Measurements from ENCODE around the gene GSG1L.

The GSG1L gene

DNA sequence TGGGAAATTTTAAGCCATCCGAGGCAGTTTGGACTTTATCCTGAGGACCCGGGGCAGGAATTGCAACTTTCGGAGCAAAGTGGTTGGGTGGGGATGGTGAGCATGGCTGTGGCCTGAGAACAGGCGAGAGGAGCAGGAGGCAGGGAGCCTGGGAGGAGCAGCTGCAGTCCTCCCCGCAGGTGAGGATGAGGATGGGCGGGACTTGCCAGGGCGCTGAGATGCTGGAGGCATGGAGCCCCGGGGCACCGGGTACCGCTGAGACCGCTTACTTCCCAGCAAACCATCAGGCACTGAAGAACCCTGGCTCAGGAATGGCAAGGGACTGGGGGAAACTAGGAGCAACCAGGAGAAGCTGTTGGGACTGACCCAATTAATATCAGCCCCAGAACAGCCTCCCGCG, 210.8 kb downstream of the GSG1L start:
- no peak for DNase-seq (ENCODE audit: low read depth in 2 of 2)

DNA sequence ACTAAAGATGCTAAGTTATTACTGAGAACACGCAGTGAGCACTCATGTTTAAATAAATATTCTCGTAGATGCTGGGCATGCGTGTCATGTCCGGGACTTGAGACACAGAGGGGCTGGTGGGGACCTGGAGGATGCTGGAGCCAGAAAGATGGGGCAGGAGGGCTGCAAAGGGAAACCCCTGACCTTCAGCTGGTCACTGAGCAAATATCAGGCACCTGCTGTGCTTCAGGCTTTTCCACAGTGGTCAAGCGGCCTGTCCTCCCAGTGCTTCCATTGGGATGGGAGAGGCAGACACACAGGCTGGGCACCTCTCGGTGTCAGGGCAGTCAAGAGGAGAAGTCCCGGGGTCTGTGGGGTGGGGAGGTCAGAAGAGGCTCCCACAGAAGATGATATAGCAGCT, 211.4 kb downstream of the GSG1L start:
- DNase-seq (ENCODE audit: low read depth in 2 of 2): no peak

DNA sequence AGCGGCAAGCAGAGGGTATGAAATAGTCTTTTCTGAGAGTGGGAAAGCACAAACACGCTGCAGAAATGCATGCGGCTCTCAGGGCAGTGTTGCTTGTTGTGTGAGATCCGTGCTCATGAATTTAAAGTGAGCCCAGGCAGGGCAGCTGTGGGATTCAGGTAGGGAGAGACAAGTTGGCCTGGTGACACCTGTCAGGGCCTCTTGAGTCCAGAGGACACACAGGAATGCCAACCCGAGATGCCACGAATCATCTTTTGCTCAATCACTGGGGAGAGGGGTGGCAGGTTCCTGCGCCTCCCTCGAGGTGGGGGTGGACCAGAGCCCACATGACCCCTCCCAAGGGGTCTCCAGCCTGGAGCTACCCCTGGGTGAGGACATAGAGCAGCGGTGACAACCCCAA, 211.9 kb downstream of the GSG1L start:
- DNase-seq (ENCODE audit: low read depth in 2 of 2): no peak

DNA sequence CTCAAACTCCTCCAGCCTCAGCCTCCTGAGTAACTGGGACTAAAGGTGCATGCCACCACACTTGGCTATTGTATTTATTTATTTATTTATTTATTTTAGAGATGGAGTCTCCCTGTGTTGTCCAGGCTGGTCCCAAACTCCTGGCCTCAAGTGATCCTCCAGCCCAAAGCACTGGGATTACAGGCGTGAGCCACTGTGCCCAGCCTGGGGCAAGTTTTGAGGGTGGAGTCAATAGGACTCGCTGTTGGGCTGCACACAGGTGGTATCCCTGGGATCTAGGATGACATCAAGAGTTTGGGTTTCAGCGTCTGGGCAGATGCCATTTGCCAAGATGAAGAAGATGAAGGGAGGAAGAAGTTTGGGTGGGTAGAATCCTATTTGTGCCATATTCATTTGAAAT, 213.9 kb downstream of the GSG1L start:
- no peak for DNase-seq (ENCODE audit: low read depth in 2 of 2)

DNA sequence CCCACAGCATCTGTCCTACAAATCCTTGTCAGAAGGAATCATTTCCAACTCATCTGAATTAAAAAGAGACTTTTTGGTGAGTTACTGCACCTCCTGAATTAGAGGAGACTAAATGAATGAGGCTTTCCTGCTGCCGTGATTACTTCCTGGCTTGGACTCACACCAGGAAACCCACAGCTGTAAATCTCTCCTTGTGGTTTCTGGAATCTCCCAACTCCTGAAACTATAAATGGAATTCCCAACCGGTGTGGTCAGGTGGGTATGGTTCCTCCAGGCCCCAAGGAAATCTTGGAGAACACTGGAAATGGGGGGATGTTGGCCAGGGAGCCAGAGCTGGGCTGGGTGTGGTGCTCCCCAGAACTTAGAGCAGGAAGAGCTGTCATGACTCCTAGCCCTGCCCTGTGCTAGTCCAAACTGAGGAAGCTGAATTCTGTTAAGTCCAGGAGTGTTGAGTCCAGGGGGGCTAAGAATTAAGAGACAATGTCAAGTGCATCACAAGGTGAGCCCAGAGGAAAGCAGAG, 216.4 kb downstream of the GSG1L start:
- DNase-seq (ENCODE audit: low read depth in 2 of 2): no peak

DNA sequence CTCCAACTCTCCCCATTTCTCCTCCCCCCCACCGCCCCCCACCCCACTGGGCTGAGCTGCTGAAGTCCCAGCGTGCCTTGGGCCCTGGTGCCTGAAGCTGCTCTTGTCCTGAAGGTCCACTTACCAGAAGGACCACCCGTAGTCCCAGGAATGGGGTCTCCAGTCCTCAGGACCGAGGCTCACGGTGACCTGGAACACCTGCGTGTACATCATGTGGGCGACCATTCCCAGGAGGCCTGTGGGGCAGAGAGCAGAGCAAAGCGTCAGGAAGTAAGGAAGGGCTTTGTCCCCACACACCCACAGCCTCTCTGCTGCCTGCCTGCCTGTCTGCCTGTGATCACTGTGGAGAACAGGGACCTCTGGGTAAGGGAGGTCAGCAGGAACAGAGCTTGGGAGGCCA, 218.7 kb downstream of the GSG1L start:
- DNase-seq (ENCODE audit: low read depth in 2 of 2): no peak

DNA sequence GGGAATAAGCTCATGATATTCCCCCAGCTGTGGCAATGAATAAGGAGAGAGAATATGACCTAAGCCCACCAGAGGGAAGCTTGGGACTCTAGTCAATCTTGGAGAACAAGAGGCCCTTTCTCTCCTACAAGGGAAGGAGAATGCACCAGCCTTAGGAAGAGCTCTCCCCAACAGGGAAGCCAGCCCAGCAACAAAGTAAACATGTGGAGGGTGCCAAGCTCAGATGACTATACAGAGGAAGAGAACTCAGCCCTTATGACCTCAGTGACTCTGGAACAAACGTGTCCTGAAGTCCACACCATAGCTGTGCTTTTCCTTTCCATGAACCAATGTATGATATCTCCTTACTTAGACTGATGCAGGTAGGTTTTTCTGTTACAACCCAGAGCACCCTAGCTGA, 219.7 kb downstream of the GSG1L start:
- DNase-seq (ENCODE audit: low read depth in 2 of 2): no peak

DNA sequence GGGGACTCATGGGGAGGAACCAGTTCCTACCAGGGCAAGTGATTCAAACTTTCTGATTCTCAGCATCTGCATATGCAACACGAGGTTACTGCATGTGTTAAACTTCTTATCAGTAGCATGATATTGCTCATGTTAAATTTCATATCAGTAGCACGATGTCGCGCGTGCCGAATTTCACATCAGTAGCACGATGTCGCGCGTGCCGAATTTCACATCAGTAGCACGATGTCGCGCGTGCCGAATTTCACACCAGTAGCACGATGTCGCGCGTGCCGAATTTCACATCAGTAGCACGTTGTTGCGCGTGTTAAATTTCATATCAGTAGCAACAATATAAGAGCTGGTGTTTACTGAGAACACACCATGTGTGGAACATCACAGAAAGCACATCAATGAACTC, 221.6 kb downstream of the GSG1L start:
- no peak for DNase-seq (ENCODE audit: low read depth in 2 of 2)

DNA sequence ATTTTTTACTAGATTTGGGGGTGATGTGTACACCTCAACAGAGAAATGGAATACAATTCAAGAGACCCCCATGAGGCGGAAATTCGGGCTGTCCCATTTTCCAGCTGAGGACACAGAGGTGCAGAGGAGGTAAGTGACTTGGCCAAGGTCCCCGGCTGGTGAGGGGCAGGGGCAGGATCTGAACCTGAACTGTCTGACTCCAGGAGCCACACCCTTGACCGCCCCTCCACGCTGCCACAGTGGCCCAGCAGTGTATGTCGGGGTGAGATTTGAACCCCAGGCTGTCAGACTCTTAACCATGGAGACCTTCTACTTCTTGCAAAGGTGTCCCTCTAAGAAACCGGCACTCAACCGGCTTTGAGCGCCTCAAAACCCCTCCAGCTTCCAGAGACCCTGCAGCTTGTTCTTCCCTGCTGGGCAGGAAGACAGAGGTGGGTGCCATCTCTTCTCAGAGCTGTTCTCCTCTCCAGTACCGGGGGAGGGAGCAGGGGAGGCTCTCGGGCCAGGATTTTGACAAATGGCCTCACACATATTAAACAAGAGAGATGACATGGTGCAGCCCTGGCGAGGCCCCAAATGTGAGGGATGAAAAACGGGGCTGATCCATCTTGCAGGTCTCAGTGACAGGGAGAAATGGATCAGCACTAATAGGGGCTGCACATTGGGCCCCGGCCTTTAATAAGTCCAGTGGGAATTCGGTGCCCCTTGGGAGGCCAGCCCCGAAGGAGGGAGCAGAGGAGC, 222.3 kb downstream of the GSG1L start:
- no peak for DNase-seq (ENCODE audit: low read depth in 2 of 2)

DNA sequence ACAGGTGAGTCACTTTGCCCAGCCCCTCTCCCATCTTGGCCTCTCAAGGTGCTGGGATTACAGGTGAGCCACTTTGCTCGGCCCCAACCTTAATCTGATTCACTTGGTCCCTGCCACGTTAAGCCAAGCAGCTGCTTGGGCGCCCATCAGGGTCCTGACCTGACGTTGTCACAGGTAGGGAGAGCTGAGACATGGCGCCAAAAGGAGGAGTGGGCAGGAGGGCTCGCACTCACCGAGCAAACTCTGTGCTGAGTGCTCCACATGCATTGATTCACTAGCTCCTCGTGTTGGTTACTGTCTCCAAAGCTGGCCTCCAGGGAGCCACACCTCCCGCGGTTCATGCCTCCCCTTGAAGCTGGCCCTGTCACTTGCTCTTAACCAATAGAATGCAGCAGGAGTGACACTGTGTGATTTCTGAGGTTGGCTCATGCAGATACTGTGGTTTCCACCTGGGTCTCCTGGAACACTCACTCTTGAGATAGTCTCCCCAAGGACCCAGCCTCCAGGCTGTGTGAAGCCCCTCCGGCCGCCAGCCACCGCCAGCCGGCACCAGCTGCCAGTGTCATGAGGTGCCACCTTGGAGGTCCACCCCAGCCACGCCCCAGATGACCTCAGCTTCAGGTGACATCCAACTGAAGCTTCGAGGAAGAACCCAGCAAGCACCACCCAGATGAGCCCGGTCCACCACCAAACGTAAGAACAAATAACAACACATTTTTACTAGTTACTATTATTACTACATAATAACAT, 223.0 kb downstream of the GSG1L start:
- DNase-seq (ENCODE audit: low read depth in 2 of 2): no peak

DNA sequence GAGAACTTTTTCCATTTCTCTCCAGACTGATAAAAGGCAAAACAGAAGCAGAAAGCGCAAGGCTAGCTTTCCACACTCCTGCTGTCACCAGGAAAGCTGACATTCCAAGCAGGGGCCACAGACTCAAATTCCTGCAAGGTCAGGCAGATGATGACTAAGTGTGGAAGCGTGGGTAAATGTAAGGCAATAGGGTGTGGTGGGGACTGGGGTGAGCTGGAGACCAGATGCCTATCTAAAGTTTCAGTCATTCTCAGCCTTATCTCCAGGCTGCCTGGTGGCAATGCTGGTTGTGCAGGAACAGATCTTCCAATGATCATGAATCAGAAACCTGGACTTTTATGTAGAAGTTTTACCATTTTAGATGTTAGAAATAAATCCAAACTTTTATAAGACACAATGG, 224.1 kb downstream of the GSG1L start:
- no peak for DNase-seq (ENCODE audit: low read depth in 2 of 2)

DNA sequence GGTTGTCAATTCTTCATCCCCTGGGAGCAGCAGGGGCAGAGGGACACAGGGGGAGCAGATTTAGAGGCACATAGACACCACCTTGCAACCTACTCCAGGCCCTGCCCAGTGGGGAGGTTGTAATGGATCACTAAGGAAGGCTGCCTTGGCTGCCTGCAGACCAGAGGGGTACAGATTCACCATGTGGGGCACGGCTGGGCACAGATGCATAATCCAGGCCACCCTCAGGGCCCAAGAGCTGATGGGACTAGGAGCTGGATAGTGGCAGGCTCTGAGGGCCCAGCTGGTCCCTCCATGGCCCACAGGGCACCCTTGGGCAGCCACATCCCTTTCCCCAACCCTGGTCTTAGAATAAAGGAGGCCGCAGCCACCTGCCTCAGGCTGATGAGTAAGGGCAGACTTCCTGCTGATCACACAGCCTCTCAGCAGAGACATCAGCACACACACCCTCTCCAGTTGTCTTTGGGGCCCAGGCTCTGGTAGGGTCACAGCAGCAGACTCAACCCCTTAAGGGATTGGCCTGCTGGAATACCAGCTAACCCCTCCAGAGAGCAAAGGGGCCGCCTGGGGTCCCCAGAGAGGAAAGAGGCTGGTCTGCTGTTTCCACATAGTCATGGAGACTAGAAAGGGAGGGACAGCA, 224.9 kb downstream of the GSG1L start:
- no peak for DNase-seq (ENCODE audit: low read depth in 2 of 2)

DNA sequence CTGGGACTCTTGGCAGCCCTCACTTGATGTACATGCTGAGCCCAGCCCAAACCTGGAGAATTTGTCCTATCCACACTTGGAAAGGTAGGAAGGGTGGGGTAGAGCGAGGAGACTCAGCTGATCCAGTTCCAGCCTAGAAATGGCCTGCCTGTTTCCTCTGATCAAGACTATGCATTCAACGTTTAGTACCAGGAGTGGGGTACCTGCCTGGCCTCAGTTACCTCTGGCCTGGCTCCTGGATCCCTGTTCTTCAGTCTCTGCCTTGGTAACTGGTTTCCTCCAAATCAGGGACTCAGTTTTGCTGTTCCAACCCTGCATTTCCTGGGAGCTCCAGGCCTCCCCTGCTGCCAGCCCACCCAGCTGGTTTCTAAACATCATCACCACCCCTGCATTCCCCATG, 233.5 kb downstream of the GSG1L start:
- DNase-seq (ENCODE audit: low read depth in 2 of 2): no peak

DNA sequence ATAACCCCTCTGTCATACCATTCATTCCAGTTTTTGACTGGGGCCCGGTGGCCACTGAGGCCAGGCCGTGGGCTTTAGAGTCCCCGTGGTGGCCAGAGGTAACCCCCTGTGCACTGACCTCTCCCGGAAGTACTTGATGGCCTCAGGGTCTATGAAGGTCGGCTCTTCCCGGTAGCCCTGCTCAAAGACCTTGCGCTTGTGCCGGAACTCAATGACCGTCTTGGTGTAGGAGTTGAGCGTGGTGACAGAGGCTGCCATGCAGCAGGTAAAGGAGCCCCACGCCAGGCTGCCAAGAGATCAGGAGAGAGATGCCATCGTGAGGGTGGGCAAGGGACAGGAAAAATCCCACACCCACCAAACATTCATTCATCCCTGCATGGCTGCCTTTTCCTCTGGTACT, 234.8 kb downstream of the GSG1L start:
- no peak for DNase-seq (ENCODE audit: low read depth in 2 of 2)

DNA sequence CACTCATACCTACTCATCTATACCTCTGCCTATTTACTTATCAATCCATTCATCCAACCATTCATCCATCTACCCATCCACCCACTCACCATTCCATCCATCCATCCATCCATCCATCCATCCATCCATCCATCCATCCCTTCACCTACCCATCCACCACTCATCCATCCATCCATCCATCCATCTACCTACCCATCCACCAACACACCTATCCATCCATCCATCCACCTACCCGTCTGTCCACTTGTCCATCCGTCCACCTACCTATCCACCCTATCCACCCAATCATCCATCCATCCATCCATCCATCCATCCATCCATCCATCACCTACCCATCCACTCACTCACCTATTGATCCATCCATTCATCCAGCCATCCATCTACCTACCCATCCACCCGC, 235.7 kb downstream of the GSG1L start:
- no peak for DNase-seq (ENCODE audit: low read depth in 2 of 2)

DNA sequence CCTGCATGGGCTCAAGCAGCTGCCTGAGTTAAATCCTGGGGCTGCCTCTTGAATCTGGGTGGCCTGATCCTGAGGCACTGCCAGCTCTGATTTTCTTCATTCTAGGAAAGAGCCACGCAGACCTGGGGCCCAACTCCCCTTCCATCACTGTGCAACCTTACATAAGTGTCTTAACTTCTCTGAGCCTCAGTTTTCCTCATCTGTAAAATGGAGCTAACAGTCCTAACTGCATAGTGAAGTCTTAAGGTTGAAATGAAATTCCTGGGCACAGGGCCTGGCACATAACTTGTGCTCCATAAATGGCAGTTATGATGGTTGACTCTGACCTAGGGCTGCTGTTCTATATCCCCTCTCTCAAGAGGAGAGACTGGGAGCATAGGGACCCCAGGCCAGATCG, 236.6 kb downstream of the GSG1L start:
- no peak for DNase-seq (ENCODE audit: low read depth in 2 of 2)

DNA sequence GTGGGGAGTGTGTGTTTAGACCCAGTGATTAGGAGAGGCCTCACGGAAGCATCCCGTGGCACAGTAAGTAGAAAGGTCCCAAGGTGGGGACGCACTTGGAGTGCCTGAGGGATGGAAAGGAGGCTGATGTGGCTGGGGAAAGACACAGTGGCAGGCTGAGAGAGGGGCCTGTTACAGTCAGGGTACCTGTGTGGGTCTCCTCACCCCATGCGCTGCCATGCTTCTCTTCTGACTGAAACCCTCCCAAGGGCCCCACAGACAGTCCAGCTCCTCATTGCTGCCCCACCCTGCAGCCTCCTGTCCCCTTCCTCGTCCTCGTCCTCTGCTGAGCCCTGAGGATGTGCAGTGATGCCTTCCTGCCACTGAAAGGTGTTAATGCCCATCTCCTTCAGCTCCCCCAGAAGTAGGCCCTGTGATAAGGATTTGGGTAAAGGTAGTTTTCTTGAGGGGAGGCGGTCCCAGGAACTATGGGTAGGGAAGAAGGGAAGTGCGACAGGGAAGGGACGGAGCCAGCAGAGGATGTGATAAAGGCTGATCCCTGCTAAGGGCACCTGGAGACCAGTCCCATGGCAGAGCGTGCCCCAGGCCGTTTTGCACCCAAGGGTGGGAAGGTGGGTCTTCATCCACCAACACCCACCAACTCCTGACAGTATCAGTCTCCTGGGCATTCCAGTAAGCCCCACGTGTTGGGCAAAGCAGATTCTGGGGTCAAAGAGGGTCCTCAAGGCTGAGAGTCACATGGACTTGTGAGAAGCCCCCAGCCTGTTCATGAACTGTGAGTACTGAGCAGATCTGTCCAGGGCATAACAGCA, 237.2 kb downstream of the GSG1L start:
- DNase-seq (ENCODE audit: low read depth in 2 of 2): no peak

DNA sequence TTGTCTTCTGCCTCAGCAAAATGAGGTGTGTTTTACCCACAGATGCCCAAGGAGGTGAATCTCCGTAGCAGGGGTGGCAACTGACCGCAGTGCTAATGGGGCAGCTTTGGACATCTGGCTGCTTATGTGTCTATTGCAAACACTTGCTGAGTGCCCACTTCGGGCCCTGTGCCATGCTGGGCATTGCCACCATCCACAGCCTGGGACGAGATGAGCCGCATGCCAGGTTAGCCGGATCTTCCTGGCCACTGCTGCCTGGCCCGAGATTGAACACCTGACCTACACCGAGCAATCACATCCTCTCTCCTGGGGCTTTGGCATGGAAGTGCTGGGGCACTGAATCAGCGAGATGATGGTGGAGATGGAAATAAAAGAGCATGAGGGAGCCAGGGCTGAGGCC, 238.7 kb downstream of the GSG1L start:
- no peak for DNase-seq (ENCODE audit: low read depth in 2 of 2)

DNA sequence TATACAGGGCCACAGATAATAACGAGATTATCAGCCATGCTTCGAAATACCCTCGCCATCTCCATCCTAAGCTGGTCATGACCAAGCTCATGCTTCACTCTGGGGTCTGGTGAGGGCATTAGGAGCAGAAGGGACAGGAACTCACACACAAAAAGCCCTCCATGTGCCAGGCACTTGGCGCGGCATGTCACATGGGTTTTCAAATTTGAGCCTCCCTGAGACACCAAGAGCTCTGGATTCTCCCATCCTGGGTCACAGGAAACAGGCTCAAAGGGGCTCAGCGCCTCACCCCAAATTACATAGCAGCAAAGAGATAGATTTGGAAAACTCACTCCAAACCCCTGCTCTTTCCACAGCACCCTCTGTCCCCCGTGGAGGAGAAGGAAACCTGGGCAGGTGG, 239.5 kb downstream of the GSG1L start:
- no peak for DNase-seq (ENCODE audit: low read depth in 2 of 2)

DNA sequence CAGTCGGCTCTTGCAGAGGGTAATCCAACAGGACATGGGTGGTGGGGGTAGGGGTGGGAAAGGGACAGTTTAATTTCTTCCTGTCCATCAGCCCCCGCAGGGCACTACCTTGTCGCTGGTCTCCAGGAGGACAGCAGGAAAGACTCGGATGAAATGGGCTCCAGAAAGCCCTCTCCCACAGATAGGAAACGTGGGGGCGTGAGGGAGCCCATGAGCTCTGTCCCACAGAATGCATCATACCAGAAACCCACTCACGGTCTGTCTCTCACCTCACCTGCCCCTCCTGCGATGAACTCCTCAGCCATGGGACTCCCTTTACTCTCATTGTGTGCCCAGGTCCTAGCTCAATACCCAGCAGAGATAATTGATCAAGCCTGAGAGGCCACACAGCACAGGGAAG, 240.1 kb downstream of the GSG1L start:
- DNase-seq (ENCODE audit: low read depth in 2 of 2): no peak

DNA sequence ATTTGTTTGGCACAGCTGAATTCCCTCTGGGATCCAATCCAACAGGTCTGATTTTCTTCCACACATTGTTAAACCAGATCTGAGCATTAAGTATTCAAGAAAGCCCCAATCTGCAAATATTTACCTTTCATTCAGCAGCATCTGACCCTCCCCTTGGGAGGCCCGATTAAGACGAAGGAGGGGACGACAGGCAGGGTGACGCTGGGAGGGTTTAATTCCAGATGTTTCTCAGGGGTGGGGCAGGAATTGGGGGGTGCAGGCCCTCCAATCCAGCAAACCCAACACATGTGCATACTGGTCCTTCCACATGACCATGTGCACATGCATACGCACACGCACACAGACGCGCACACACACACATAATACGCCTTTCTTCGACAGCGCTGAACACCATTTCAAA, 240.5 kb downstream of the GSG1L start:
- no peak for DNase-seq (ENCODE audit: low read depth in 2 of 2)

DNA sequence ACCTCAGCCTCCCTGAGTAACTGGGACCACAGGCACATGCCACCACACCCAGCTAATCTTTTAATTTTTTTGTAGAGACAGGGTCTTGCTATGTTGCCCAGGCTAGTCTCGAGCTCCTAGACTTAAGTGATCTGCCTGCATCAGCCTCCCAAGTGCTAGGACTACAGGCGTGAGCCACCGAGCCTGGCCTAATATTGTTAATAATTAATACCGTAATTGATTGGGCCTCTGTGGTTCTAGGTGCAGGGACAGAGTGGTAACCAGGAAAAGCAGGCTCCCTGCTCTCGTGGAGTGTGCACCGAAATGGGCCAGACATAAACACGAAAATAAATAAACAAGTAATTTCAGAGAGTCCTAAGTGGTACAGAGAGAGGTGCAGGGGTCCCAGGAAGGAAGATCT, 241.0 kb downstream of the GSG1L start:
- no peak for DNase-seq (ENCODE audit: low read depth in 2 of 2)

All from activated CD4-positive, alpha-beta T cell treated with anti-CD3 and anti-CD28 coated beads for 24 hours (primary cell).